Neural progenitor cell (in vitro differentiated cells): Measurements from ENCODE around the gene FAF1. TPM values are rescaled to one million over a fixed set of nuclear protein-coding genes. Genes with fewer than 3 reads are reported as not detected.
"Not testable (repeated sequence)": the region's sequence is repeated elsewhere in the genome, so short reads cannot be mapped to it uniquely, and the experiment has no call there.

Experiments
- DNase-seq: peaks from one replicate; pipeline ENCODE4 v3.0.0-alpha.2; 2016; ENCODE audit warnings: low spot score
- H2AFZ ChIP-seq: fragments of 200-600 bp; sonication (generic); replicated peaks from 2 replicates; pipeline ENCODE4 v1.6.1; 2016; ENCODE audit warnings: antibody characterized with exemption
- H3F3A ChIP-seq: fragments of 200-600 bp; sonication (generic); 2 replicates; pipeline ENCODE4 v1.6.1; 2016; ENCODE audit warnings: antibody characterized with exemption, low read depth
- H3K27ac ChIP-seq: fragments of 200-600 bp; sonication (generic); 2 replicates; pipeline ENCODE4 v1.5.1; 2016; ENCODE audit warnings: mild to moderate bottlenecking
- H3K27me3 ChIP-seq: fragments of 200-600 bp; sonication (generic); 2 replicates; pipeline ENCODE4 v1.6.1; 2016; ENCODE audit warnings: mild to moderate bottlenecking, moderate library complexity
- H3K36me3 ChIP-seq: fragments of 200-600 bp; sonication (generic); 2 replicates; pipeline ENCODE4 v1.5.1; 2016
- H3K4me1 ChIP-seq: fragments of 200-600 bp; sonication (generic); 2 replicates; pipeline ENCODE4 v1.6.1; 2016; ENCODE audit warnings: mixed run types
- H3K4me2 ChIP-seq: fragments of 200-600 bp; sonication (generic); 2 replicates; pipeline ENCODE4 v1.6.1; 2016
- H3K4me3 ChIP-seq: fragments of 200-600 bp; sonication (generic); 2 replicates; pipeline ENCODE4 v1.5.1; 2016
- H3K79me2 ChIP-seq: fragments of 200-600 bp; sonication (generic); 2 replicates; pipeline ENCODE4 v1.6.1; 2016; ENCODE audit warnings: low read depth
- H3K9ac ChIP-seq: fragments of 200-600 bp; sonication (generic); 2 replicates; pipeline ENCODE4 v1.6.1; 2016
- H3K9me3 ChIP-seq: fragments of 200-600 bp; sonication (generic); 2 replicates; pipeline ENCODE4 v1.5.1; 2016; ENCODE audit warnings: low read depth
- H4K20me1 ChIP-seq: fragments of 200-600 bp; sonication (generic); 2 replicates; pipeline ENCODE4 v1.6.1; 2016; ENCODE audit warnings: low read depth
- H3K27ac Mint-ChIP-seq: 3 replicates; pipeline ENCODE4 v1.8.0; 2021; ENCODE audit warnings: mixed read lengths
- H3K27me3 Mint-ChIP-seq: 2 replicates; pipeline ENCODE4 v1.8.0; 2022; ENCODE audit warnings: low read depth, mild to moderate bottlenecking, inconsistent platforms, moderate library complexity, mixed read lengths; ENCODE audit not compliant: insufficient read depth
- H3K36me3 Mint-ChIP-seq: 3 replicates; pipeline ENCODE4 v1.8.0; 2021; ENCODE audit warnings: mixed read lengths
- H3K4me1 Mint-ChIP-seq: 3 replicates; pipeline ENCODE4 v1.8.0; 2021; ENCODE audit warnings: mixed read lengths
- H3K4me3 Mint-ChIP-seq: 3 replicates; pipeline ENCODE4 v1.8.0; 2021; ENCODE audit warnings: mild to moderate bottlenecking, moderate library complexity, mixed read lengths
- H3K9me3 Mint-ChIP-seq: 3 replicates; pipeline ENCODE4 v1.8.0; 2020; ENCODE audit warnings: mixed read lengths
- EZH2 ChIP-seq: fragments of 200-600 bp; sonication (generic); IDR thresholded peaks from 2 replicates; pipeline ENCODE4 v1.6.1; 2017; ENCODE audit warnings: antibody characterized with exemption, mild to moderate bottlenecking, moderate library complexity
- EZH2phosphoT487 ChIP-seq: fragments of 200-600 bp; sonication (generic); IDR thresholded peaks from 2 replicates; pipeline ENCODE4 v1.6.1; 2017; ENCODE audit warnings: antibody characterized with exemption
- total RNA-seq: library from RNA; depleted of rRNA; stranded (reverse); fragments of >200 nt; gene quantifications from 2 replicates; pipeline ENCODE4 v1.2.3, GENCODE V29; 2015; ENCODE audit warnings: low replicate concordance
- TF ChIP-seq, protein P1 (sequence below): fragments of 200-600 bp; sonication (generic); IDR thresholded peaks from 2 replicates; pipeline ENCODE4 v1.5.1; 2017; ENCODE audit warnings: antibody characterized with exemption, mild to moderate bottlenecking

The FAF1 gene
- 78.0 and 103 TPM in 2 replicates for total RNA-seq

DNA sequence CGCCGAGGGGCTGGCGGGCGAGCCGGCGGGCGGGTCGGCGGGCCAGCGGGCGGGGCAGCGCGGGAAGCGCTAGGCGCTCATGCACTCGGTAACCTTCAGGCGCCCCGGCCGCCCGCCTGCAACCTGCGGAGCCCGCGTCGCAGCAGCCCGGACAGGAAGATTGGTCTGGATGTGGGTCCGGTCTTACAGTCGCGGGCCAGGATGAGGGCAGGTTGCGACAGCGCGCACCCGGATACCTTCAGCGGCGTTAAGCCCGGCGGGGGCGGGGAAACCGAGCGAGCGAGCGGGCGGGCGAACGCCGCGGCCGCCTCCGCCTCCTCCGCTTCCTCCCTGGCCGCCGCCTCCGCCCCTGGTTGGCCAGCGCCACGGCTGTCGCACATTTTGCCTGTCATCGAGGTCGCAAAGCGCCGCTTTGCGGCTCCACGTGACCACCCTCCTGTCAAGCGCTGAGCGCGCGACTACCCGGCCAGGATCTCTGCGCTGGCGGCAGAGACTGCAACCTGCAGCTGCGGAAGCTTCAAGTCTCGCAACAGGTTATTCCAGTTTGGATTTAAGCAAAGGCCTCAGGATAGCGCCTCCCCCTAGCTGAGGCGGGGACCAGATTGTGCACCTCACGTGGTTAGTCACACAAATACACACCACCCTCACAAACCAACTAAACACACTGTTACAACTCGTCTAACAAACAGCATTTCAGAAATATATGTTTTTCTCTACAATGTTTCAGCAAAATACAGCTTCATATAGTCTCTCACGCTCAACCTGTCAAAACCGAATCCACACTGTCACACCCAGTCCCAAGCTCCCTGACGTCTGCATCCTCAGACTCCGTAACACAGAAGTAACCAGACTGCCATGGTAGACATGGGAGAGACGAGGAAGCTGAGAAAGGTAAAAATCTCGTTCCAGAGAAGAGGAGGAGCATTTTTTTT, at the start of gene FAF1:
FAF1 (minus strand) TSS at position 355 of the 932 bp plus-strand sequence. CDS start 456 bp downstream, outside the sequence.
- Mint-ChIP-seq H3K27me3 (peaks cover 8% of the 10 kb centered on the region), H3K36me3 (no peaks in the 10 kb centered on the region), H3K4me3 (peak within 1 kb of the TSS; percentile 96), H3K27ac (peak within 1 kb of the TSS; percentile 4), H3K4me1 (peaks cover 14% of the 10 kb centered on the region), H3K9me3 (no peaks in the 10 kb centered on the region)
- Histone ChIP-seq H2AFZ (peak within 1 kb of the TSS; percentile 96), H3F3A (peaks cover 23% of the 10 kb centered on the region), H3K79me2 (peaks cover 44% of the 10 kb centered on the region), H3K27me3 (peaks cover 25% of the 10 kb centered on the region), H3K4me1 (peaks cover 4% of the 10 kb centered on the region), H3K9me3 (no peaks in the 10 kb centered on the region), H3K4me2 (peak within 1 kb of the TSS; percentile 98), H3K9ac (peak within 1 kb of the TSS; percentile 48), H3K4me3 (peak within 1 kb of the TSS; percentile 95), H3K27ac (peak within 1 kb of the TSS; percentile 72), H3K36me3 (no peaks in the 10 kb centered on the region), H4K20me1 (no peaks in the 10 kb centered on the region)
- peak; percentile 99 for DNase-seq
- no peak for TF ChIP-seq EZH2phosphoT487
- TF ChIP-seq, protein P1, sequence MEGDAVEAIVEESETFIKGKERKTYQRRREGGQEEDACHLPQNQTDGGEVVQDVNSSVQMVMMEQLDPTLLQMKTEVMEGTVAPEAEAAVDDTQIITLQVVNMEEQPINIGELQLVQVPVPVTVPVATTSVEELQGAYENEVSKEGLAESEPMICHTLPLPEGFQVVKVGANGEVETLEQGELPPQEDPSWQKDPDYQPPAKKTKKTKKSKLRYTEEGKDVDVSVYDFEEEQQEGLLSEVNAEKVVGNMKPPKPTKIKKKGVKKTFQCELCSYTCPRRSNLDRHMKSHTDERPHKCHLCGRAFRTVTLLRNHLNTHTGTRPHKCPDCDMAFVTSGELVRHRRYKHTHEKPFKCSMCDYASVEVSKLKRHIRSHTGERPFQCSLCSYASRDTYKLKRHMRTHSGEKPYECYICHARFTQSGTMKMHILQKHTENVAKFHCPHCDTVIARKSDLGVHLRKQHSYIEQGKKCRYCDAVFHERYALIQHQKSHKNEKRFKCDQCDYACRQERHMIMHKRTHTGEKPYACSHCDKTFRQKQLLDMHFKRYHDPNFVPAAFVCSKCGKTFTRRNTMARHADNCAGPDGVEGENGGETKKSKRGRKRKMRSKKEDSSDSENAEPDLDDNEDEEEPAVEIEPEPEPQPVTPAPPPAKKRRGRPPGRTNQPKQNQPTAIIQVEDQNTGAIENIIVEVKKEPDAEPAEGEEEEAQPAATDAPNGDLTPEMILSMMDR = peak; percentile 45

DNA sequence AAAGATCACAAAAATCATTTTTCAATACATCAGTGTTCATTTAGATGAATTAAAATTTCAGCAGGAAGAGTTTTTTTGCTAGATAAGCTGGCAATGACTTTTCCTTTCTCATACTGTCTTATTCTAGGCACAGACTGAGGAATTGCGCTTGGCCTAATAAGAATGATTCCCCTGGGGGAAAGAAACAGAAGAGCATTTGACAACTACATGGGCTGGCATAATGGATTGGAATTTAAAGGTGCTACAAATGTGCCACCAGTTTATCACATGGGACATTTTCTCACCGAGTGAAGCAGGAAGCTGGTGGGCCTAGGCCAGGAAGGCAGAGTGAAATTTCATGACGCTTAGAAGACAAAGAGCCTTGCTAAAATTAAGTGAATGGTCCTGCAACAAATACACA, 49.3 kb upstream of the FAF1 start:
- H3K27me3 Mint-ChIP-seq = no peaks in the 10 kb centered on the region
- TF ChIP-seq, protein P1 = no peak
- TF ChIP-seq EZH2 (no peak), EZH2phosphoT487 (no peak)
- Histone ChIP-seq H3F3A (no peaks in the 10 kb centered on the region), H4K20me1 (no peaks in the 10 kb centered on the region), H3K79me2 (no peaks in the 10 kb centered on the region), H3K9me3 (no peaks in the 10 kb centered on the region), H3K36me3 (no peaks in the 10 kb centered on the region), H3K27ac (no peak overlapping the region), H3K27me3 (no peaks in the 10 kb centered on the region), H3K4me1 (peaks cover 8% of the 10 kb centered on the region), H3K4me3 (no peak overlapping the region), H2AFZ (peak overlapping the region; percentile 15), H3K9ac (no peak overlapping the region), H3K4me2 (no peak overlapping the region)
- H3K27ac Mint-ChIP-seq = no peak overlapping the region
- no peaks in the 10 kb centered on the region for H3K9me3 Mint-ChIP-seq
- no peaks in the 10 kb centered on the region for H3K36me3 Mint-ChIP-seq
- no peak overlapping the region for H3K4me3 Mint-ChIP-seq
- no peaks in the 10 kb centered on the region for H3K4me1 Mint-ChIP-seq
- no peak for DNase-seq

DNA sequence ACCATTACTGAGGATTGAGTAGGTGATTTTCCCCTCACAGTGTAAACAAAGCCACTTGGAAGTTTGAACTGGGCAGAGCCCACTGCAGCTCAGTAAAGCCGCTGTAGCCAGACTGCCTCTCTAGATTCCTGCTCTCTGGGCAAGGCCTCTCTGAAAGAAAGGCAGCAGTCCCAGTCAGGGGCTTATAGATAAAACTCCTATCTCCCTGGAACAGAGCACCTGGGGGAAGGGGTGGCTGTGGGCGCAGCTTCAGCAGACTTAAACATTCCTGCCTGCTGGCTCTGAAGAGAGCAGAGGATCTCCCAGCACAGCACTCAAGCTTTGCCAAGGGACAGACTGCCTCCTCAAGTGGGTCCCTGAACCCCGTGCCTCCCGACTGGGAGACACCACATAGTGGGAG, 45.5 kb upstream of the FAF1 start:
- not testable (repeated sequence) for H3K9me3 ChIP-seq, H3K4me3 ChIP-seq, H3K36me3 ChIP-seq, H3K4me1 Mint-ChIP-seq, H4K20me1 ChIP-seq, H3K9ac ChIP-seq, H3K27ac ChIP-seq, H3K4me2 ChIP-seq, H3K27me3 Mint-ChIP-seq, H3K9me3 Mint-ChIP-seq, H3K36me3 Mint-ChIP-seq, H3K27ac Mint-ChIP-seq, H3K27me3 ChIP-seq, H3K4me3 Mint-ChIP-seq, H3K79me2 ChIP-seq, H3F3A ChIP-seq
- Histone ChIP-seq H3K4me1 (peaks cover 15% of the 10 kb centered on the region), H2AFZ (peak overlapping the region; percentile 61)
- peak; percentile 9 for DNase-seq

DNA sequence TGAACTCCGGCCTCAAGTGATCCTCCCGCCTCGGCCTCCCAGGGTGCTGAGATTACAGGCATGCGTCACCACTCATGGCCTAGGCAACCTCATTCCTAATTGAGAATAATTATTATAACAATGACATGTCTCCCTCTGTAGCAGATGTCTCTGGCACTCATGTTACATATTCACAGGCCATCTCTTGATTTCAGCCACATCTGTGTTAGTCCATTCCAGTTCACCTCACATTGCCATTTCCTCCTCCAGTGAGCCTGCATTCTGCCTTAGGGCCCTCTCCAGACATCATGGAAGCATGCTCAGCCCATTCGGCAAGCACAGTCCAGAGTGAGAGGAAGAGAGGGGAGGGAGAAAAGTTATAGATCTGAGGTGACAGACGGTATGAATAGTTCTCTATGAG, 42.4 kb upstream of the FAF1 start:
- Mint-ChIP-seq H3K27me3 (peaks cover 2% of the 10 kb centered on the region), H3K36me3 (no peaks in the 10 kb centered on the region), H3K9me3 (no peaks in the 10 kb centered on the region), H3K4me3 (no peak overlapping the region), H3K27ac (no peak overlapping the region), H3K4me1 (no peaks in the 10 kb centered on the region)
- no peak for TF ChIP-seq EZH2phosphoT487
- TF ChIP-seq EZH2 = no peak
- TF ChIP-seq, protein P1 = no peak
- Histone ChIP-seq H3K9me3 (no peaks in the 10 kb centered on the region), H3K27ac (no peak overlapping the region), H3K9ac (no peak overlapping the region), H3F3A (no peaks in the 10 kb centered on the region), H2AFZ (no peak overlapping the region), H3K4me3 (no peak overlapping the region), H4K20me1 (no peaks in the 10 kb centered on the region), H3K79me2 (no peaks in the 10 kb centered on the region), H3K36me3 (no peaks in the 10 kb centered on the region), H3K4me2 (no peak overlapping the region), H3K27me3 (no peaks in the 10 kb centered on the region), H3K4me1 (peaks cover 15% of the 10 kb centered on the region)
- no peak for DNase-seq
